Right atrium auricular region (tissue), 2 donors: ENCODE results near the gene GCSH. TPM values are rescaled to one million over a fixed set of nuclear protein-coding genes. Genes with fewer than 3 reads are reported as not detected.
"Not testable (repeated sequence)": the region's sequence is repeated elsewhere in the genome, so short reads cannot be mapped to it uniquely, and the experiment has no call there.

Experiments used
- DNase-seq: peaks from one replicate; pipeline ENCODE4 v3.0.0-alpha.2; 2019; ENCODE audit warnings: low spot score
- H3K27ac ChIP-seq, 2 donors: fragments of 200-600 bp; sonication (generic); 1 replicate in 1 of 2; 2 replicates in 1 of 2; pipeline ENCODE4 v1.5.1; 2016 to 2019
- H3K27me3 ChIP-seq, 2 donors: fragments of 200-600 bp; sonication (generic); one replicate each; pipeline versions ENCODE4 v1.5.1 to v1.6.0; 2017 to 2019
- H3K36me3 ChIP-seq: fragments of 200-600 bp; sonication (generic); one replicate; pipeline ENCODE4 v1.5.1; 2016
- H3K4me1 ChIP-seq, 2 donors: fragments of 200-600 bp; sonication (generic); one replicate each; pipeline versions ENCODE4 v1.5.1 to v1.6.0; 2017 to 2019
- H3K4me3 ChIP-seq, 2 donors: fragments of 200-600 bp; sonication (generic); 1 replicate in 1 of 2; 2 replicates in 1 of 2; pipeline ENCODE4 v1.5.1; 2017 to 2019; ENCODE audit warnings: mild to moderate bottlenecking in 1 of 2, moderate library complexity in 1 of 2
- H3K9me3 ChIP-seq, 2 donors: fragments of 200-600 bp; sonication (generic); one replicate each; pipeline ENCODE4 v1.5.1; 2019
- total RNA-seq, 2 donors: library from RNA; depleted of rRNA; stranded (reverse); fragments of >200 nt; gene quantifications; one replicate each; pipeline ENCODE4 v1.1.0, GENCODE V29; 2016
- TF ChIP-seq, protein P1 (sequence below), 2 donors: fragments of 200-600 bp; sonication (generic); IDR thresholded peaks; one replicate each; pipeline ENCODE4 v1.5.1; 2019; ENCODE audit warnings: antibody characterized with exemption in 2 of 2

Gene GCSH
- total RNA-seq, 2 donors from 2014 or later: 12.3 to 16.9 TPM

DNA sequence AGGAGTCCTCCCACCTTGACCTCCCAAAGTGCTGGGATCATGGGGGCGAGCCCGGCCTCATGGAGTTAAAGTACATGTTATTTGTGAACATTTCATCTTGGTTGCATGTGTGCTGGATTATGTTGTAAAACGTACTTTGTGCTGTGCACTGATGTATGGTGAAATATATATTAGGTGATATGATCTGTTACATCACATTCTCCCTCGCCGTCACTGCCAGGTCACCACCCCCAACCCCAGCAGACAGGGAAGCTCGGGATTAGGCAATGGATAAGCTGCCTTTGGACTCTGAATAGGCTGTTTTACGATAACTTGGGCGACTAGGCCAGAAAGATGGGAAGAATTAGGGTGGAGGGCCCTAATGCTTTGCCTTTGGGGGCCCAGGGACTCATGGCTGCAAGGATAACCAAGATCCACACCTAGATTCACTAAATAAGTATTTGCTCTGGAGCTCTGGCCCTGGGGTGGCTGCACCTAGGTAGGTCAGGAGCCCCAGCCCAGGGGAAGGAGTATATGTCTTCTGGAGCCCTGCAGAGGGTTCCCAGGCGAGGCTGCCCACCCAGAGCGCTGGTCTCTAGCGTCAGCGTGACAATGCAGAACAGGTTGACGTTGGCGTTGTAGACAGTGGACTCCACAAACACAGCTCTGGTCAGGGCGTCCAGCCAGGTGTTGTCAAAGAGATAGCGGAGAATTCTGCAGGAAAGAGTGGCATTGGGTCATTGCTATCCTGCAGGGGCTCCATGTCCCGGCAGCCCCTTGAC, 27.1 kb upstream of the GCSH start:
- Histone ChIP-seq H3K27ac (no peak overlapping the region), H3K4me1 (no peaks in the 10 kb centered on the region), H3K36me3 (no peaks in the 10 kb centered on the region), H3K9me3 (no peaks in the 10 kb centered on the region), H3K4me3 (no peak overlapping the region), H3K27me3 (no peaks in the 10 kb centered on the region)
- DNase-seq: no peak
- TF ChIP-seq, protein P1, sequence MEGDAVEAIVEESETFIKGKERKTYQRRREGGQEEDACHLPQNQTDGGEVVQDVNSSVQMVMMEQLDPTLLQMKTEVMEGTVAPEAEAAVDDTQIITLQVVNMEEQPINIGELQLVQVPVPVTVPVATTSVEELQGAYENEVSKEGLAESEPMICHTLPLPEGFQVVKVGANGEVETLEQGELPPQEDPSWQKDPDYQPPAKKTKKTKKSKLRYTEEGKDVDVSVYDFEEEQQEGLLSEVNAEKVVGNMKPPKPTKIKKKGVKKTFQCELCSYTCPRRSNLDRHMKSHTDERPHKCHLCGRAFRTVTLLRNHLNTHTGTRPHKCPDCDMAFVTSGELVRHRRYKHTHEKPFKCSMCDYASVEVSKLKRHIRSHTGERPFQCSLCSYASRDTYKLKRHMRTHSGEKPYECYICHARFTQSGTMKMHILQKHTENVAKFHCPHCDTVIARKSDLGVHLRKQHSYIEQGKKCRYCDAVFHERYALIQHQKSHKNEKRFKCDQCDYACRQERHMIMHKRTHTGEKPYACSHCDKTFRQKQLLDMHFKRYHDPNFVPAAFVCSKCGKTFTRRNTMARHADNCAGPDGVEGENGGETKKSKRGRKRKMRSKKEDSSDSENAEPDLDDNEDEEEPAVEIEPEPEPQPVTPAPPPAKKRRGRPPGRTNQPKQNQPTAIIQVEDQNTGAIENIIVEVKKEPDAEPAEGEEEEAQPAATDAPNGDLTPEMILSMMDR (IDR thresholded peaks at IDR 0.05): no peak

DNA sequence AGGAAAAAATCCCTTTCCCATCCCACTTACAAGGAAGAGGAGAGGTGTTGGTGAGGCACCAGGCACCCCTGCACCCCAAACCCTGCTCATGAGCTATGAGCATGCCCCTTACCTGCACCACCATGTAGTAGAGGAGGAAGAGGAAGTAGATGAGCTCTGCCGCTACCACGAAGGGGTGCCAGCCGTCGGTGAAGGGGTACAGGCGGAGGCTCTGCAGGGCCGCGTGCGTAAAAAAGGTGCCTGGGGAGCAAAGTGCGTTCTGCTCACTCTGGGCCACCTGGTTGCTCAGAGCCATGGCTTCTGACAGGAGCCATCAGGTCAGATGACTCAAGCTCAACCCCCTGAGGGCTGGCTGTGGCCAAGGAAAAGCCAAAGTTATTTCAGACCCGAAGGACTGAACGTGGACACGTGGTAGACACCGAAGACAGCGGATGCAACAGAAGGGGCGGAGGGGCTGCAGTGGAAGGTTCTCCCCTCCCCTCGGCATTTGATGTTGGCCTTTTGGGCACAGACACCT, 25.3 kb upstream of the GCSH start:
- Histone ChIP-seq H3K9me3 (no peaks in the 10 kb centered on the region), H3K27me3 (no peaks in the 10 kb centered on the region), H3K27ac (no peak overlapping the region), H3K4me3 (no peak overlapping the region), H3K36me3 (no peaks in the 10 kb centered on the region), H3K4me1 (no peaks in the 10 kb centered on the region)
- no peak for DNase-seq
- TF ChIP-seq, protein P1 (IDR thresholded peaks at IDR 0.05): no peak

DNA sequence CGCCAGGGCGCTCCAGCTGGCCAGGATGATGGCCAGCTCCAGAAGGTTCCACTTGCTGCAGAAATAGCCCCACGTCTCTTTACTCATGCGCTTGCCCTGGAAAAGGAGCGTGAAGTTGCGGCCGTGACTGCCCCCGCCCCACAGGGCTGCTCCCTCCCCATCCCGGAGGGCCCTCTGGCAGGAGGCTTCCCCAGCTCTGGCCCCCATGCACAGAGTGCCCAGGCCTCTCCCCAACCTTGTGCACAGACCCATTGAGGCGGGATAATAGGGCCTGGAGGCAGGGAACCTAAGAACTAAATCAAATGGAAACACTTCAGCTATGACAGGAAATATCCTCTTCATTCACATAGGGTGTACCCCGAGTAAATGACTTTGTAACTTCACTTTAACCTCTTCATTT, 21.2 kb upstream of the GCSH start:
- Histone ChIP-seq H3K27ac (no peak overlapping the region), H3K4me3 (no peak overlapping the region), H3K4me1 (no peaks in the 10 kb centered on the region), H3K9me3 (no peaks in the 10 kb centered on the region), H3K36me3 (no peaks in the 10 kb centered on the region), H3K27me3 (no peaks in the 10 kb centered on the region)
- TF ChIP-seq, protein P1 (IDR thresholded peaks at IDR 0.05): no peak
- DNase-seq: no peak

DNA sequence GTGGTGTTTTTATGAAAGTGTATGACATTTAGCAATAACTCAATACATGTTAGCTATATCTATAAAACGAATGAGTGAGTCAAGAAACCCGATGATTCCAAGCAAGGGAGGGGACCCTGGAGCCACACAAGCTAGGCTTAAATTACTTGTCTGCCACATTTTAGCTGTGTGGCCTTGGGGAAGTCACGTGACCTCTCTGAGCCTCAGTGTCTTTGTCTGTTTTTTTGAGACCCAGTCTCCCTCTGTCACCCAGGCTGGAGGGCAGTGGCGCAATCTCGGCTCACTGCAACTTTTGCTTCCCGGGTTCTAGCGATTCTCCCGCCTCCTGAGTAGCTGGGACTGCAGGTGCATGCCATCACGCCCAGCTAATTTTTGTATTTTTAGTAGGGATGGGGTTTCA, 20.1 kb upstream of the GCSH start:
- Histone ChIP-seq H3K9me3 (no peaks in the 10 kb centered on the region), H3K36me3 (no peaks in the 10 kb centered on the region), H3K4me1 (no peaks in the 10 kb centered on the region), H3K27ac (no peak overlapping the region), H3K4me3 (no peak overlapping the region), H3K27me3 (no peaks in the 10 kb centered on the region)
- DNase-seq: no peak
- TF ChIP-seq, protein P1 (IDR thresholded peaks at IDR 0.05): no peak

DNA sequence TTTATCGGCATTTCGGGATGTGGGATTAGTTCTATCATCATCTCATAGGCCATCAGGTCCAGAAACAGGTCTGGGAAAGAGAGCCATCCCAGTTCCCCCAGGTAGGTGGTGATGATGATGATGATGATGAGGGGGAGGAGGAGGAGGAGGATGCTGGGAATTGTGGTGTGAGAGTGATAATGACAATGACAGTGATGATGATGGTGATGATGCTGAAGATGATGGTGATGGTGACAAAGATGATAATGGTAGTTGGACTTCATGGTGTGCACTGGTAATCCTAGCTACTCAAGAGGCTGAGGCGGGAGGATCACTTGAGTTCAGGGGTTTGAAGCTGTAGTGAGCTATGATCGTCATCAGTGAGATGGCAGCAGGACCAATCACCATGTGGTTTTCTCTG, 16.3 kb upstream of the GCSH start:
- H3K9me3 ChIP-seq: no peaks in the 10 kb centered on the region
- TF ChIP-seq, protein P1 (IDR thresholded peaks at IDR 0.05): no peak
- H3K4me3 ChIP-seq: no peak overlapping the region
- no peaks in the 10 kb centered on the region for H3K27me3 ChIP-seq
- H3K4me1 ChIP-seq: no peaks in the 10 kb centered on the region
- no peaks in the 10 kb centered on the region for H3K36me3 ChIP-seq
- no peak for DNase-seq
- no peak overlapping the region for H3K27ac ChIP-seq

DNA sequence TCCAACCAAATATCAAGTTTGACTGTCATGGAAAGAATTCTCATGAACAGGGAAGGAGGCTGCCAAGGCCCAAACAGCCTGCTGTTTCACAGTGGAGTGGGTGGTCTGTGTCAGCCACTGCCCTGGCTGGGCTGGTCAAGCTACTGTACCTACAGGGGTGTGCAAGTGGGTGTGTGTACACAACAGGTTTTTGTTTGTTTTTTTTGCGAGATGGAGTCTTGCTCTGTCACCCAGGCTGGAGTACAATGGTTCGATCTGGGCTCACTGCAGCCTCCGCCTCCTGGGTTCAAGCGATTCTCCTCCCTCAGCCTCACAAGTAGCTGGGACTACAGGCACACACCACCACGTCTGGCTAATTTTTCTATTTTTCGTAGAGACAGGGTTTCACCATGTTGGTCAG, 13.1 kb upstream of the GCSH start:
- not testable (repeated sequence) for H3K4me1 ChIP-seq, DNase-seq, H3K4me3 ChIP-seq, H3K27ac ChIP-seq, H3K27me3 ChIP-seq, H3K9me3 ChIP-seq, H3K36me3 ChIP-seq
